ENCODE measurements around the gene TCTA. TPM values are rescaled to one million over a fixed set of nuclear protein-coding genes. Genes with fewer than 3 reads are reported as not detected.

Gene TCTA
- polyA plus RNA-seq, 1 donor (not counting 4 experiments of a cell fraction or from before 2014, with no cell fraction given), result 16.5 TPM

DNA sequence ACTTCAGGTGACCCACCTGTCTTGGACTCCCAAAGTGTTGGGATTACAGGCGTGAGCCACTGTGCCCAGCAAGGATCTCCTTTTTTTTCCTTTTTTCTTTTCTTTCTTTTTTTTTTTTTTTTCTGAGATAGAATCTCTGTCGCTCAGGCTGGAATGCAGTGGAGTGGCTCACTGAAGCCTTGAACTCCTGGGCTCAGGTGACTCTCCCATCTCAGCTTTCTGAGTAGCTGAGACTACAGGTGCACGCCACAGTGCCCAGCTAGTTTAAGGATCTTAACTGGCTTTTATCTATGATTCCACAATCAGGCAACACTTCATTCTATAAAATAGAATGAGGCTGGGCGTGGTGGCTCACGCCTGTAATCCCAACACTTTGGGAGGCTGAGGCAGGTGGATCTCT, 33.2 kb downstream of the TCTA start:
- no peak overlapping the region for H3K9ac ChIP-seq (ENCODE audit: control insufficient read depth, extremely low read depth, insufficient read depth, low read length)
- no peaks in the 10 kb centered on the region for H3K36me3 ChIP-seq (ENCODE audit: control insufficient read depth in 2 of 2, extremely low read depth in 1 of 2, insufficient read depth in 2 of 2, low read length in 2 of 2)
- TF ChIP-seq, protein P1, sequence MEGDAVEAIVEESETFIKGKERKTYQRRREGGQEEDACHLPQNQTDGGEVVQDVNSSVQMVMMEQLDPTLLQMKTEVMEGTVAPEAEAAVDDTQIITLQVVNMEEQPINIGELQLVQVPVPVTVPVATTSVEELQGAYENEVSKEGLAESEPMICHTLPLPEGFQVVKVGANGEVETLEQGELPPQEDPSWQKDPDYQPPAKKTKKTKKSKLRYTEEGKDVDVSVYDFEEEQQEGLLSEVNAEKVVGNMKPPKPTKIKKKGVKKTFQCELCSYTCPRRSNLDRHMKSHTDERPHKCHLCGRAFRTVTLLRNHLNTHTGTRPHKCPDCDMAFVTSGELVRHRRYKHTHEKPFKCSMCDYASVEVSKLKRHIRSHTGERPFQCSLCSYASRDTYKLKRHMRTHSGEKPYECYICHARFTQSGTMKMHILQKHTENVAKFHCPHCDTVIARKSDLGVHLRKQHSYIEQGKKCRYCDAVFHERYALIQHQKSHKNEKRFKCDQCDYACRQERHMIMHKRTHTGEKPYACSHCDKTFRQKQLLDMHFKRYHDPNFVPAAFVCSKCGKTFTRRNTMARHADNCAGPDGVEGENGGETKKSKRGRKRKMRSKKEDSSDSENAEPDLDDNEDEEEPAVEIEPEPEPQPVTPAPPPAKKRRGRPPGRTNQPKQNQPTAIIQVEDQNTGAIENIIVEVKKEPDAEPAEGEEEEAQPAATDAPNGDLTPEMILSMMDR (optimal IDR thresholded peaks at IDR 0.05 in 1 of 3, IDR thresholded peaks at IDR 0.05 in 1 of 3, conservative IDR thresholded peaks at IDR 0.05 in 1 of 3; ENCODE audit: extremely low read depth in 1 of 3, insufficient read depth in 2 of 3, low read length in 3 of 3), result no peak
- no peak for TF ChIP-seq EZH2 (IDR thresholded peaks at IDR 0.05; ENCODE audit: low read length)
- H3K4me2 ChIP-seq (ENCODE audit: control insufficient read depth, extremely low read depth, insufficient read depth, low read depth, low read length), result no peak overlapping the region
- no peak overlapping the region for H3K4me3 ChIP-seq (ENCODE audit: control insufficient read depth in 2 of 3, extremely low read depth in 1 of 3, insufficient read depth in 2 of 3, low read depth in 1 of 3, low read length in 3 of 3)
- no peaks in the 10 kb centered on the region for H3K79me2 ChIP-seq (ENCODE audit: control insufficient read depth, insufficient read depth, low read length)
- no peak overlapping the region for H3K27ac ChIP-seq (ENCODE audit: control insufficient read depth, insufficient read depth, low read length)
- no peaks in the 10 kb centered on the region for H3K9me3 ChIP-seq (ENCODE audit: control insufficient read depth, low read depth, low read length)
- H2AFZ ChIP-seq (ENCODE audit: control insufficient read depth, low read length), result no peak overlapping the region
- no peaks in the 10 kb centered on the region for H3K27me3 ChIP-seq (ENCODE audit: control insufficient read depth, extremely low read depth, insufficient read depth, low read length)
- H3K4me1 ChIP-seq (ENCODE audit: control insufficient read depth, extremely low read depth, insufficient read depth, low read length), result peaks cover 11% of the 10 kb centered on the region
- H4K20me1 ChIP-seq (ENCODE audit: control insufficient read depth, extremely low read depth, insufficient read depth, low read length), result no peaks in the 10 kb centered on the region
- DNase-seq (ENCODE audit: low read depth, low spot score), result no peak
- FAIRE-seq, result no peak
- no peaks in the 10 kb centered on the region for H3K9me1 ChIP-seq (ENCODE audit: control insufficient read depth, extremely low read depth, insufficient read depth, low read length)
- dilution Hi-C loops (cut with MboI; ENCODE audit: extremely low pct_ligation_motif_present, low sequenced_read_pairs), result no loop called here

DNA sequence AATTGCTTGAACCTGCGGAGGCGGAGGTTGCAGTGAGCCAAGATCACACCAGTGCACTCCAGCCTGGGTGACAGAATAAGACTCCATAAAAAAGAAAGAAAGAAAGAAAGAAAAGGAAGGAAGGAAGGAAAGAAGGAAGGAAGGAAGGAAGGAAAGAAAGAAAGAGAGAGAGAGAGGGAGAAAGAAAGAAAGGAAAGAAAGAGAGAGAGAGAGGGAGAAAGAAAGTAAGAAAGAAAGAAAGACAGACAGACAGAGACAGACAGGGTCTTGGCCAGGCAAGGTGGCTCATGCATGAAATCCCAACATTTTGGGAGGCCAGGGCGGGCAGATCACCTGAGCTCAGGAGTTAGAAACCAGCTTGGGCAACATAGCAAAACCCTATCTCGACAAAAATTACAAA, 41.4 kb downstream of the TCTA start:
- Histone ChIP-seq H3K36me3 (ENCODE audit: control insufficient read depth in 2 of 2, extremely low read depth in 1 of 2, insufficient read depth in 2 of 2, low read length in 2 of 2) (no peaks in the 10 kb centered on the region), H3K27ac (ENCODE audit: control insufficient read depth, insufficient read depth, low read length) (no peak overlapping the region), H3K9me1 (ENCODE audit: control insufficient read depth, extremely low read depth, insufficient read depth, low read length) (no peaks in the 10 kb centered on the region), H3K79me2 (ENCODE audit: control insufficient read depth, insufficient read depth, low read length) (no peaks in the 10 kb centered on the region), H3K9ac (ENCODE audit: control insufficient read depth, extremely low read depth, insufficient read depth, low read length) (no peak overlapping the region), H2AFZ (ENCODE audit: control insufficient read depth, low read length) (no peak overlapping the region), H3K4me1 (ENCODE audit: control insufficient read depth, extremely low read depth, insufficient read depth, low read length) (peaks cover 14% of the 10 kb centered on the region), H4K20me1 (ENCODE audit: control insufficient read depth, extremely low read depth, insufficient read depth, low read length) (no peaks in the 10 kb centered on the region), H3K4me3 (ENCODE audit: control insufficient read depth in 2 of 3, extremely low read depth in 1 of 3, insufficient read depth in 2 of 3, low read depth in 1 of 3, low read length in 3 of 3) (no peak overlapping the region), H3K9me3 (ENCODE audit: control insufficient read depth, low read depth, low read length) (no peaks in the 10 kb centered on the region), H3K4me2 (ENCODE audit: control insufficient read depth, extremely low read depth, insufficient read depth, low read depth, low read length) (no peak overlapping the region), H3K27me3 (ENCODE audit: control insufficient read depth, extremely low read depth, insufficient read depth, low read length) (no peaks in the 10 kb centered on the region)
- FAIRE-seq (no peak), DNase-seq (ENCODE audit: low read depth, low spot score) (no peak)
- dilution Hi-C loops (cut with MboI; ENCODE audit: extremely low pct_ligation_motif_present, low sequenced_read_pairs), result no loop called here
- TF ChIP-seq, protein P1 (optimal IDR thresholded peaks at IDR 0.05 in 1 of 3, IDR thresholded peaks at IDR 0.05 in 1 of 3, conservative IDR thresholded peaks at IDR 0.05 in 1 of 3; ENCODE audit: extremely low read depth in 1 of 3, insufficient read depth in 2 of 3, low read length in 3 of 3), result no peak
- TF ChIP-seq EZH2 (IDR thresholded peaks at IDR 0.05; ENCODE audit: low read length), result no peak

All from keratinocyte (primary cell).